NT2/D1 (cell line): ENCODE measurements around the gene MRPL37.

Experiments
- SUZ12 ChIP-seq: IDR thresholded peaks from 2 replicates; pipeline ENCODE4 v1.6.1; 2011; ENCODE audit not compliant: insufficient read length, insufficient read depth; ENCODE audit errors: extremely low read depth
- YY1 ChIP-seq: IDR thresholded peaks from 2 replicates; pipeline ENCODE4 v1.6.1; 2011; ENCODE audit not compliant: insufficient read length, insufficient read depth
- ZNF274 ChIP-seq: IDR thresholded peaks from 2 replicates; pipeline ENCODE4 v1.6.1; 2011; ENCODE audit warnings: mild to moderate bottlenecking, low read depth, low read length

GRCh38 chr1:54199765-54200518 lies at the start of gene MRPL37, which contains the start of gene CYB5RL:
- TF ChIP-seq ZNF274 (no peak), YY1 (peak; percentile 89), SUZ12 (no peak)
